Measurements from ENCODE around the gene ITGAL. TPM values are rescaled to one million over a fixed set of nuclear protein-coding genes. Genes with fewer than 3 reads are reported as not detected.

Gene ITGAL
- total and polyA plus RNA-seq, 2 of the 13 experiments (the other 11 are each of a cell fraction or from before 2014, with no cell fraction given) = 0.86 to 1.2 TPM

DNA sequence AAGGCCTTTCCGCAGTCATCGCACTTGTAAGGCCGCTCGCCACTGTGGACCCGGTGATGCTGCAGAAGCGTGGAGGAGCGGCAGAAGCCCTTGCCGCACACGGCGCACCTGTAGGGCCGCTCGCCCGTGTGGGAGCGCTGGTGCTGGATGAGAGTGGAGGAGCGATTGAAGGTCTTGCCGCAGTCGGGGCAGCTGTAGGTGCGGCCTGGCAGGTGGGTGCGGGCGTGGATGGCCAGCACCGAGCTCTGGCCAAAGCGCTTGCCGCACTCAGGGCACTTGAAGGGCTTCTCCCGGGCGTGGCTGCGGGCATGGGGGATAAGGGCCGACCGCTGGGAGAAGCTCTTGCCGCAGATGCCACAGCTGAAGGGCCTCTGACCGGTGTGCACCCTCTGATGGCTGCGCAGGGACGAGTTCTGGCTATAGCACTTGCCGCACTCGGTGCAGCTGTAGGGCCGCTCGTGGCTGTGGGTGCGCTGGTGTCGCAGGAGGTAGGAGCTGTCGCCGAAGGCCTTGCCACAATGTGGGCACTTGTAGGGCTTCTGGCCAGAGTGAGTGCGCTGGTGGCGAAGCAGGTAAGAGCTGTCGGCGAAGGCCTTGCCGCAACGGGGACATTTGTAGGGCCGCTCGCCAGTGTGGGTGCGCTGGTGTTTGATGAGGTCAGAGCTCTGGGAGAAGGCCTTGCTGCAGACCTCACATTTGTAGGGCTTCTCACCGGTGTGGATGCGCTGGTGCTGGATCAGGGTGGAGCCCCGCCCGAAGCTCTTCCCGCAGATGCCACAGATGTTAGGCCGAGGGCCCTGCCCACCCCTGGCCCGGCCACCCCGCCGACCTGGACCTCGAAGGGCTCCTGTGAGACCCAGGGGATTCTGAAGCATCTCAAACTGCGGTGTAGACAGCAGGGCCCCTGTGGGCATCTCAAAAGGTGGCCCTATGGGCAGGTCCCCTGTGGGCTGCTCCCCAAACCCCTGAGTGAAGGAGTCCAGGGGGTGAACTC is 52.3 kb downstream of the ITGAL start (continued):
- 0 out of 2 replicates have a peak, but pooled peaks have one; percentile 24 for TF ChIP-seq CHCHD3 (CRISPR knock-in tag; IDR thresholded peaks at IDR 0.05)
- TF ChIP-seq NPAS2 (CRISPR knock-in tag; IDR thresholded peaks at IDR 0.05; ENCODE audit: borderline replicate concordance) = no peak
- TF ChIP-seq SSRP1 (CRISPR knock-in tag; IDR thresholded peaks at IDR 0.05) = 0 out of 2 replicates have a peak, but pooled peaks have one; percentile 1
- TF ChIP-seq RBM39 (IDR thresholded peaks at IDR 0.05; ENCODE audit: low read depth, low read length, poor library complexity, severe bottlenecking) = peak; percentile 17
- TF ChIP-seq STAT5B (CRISPR knock-in tag; IDR thresholded peaks at IDR 0.05) = no peak
- TF ChIP-seq ETV5 (CRISPR knock-in tag; IDR thresholded peaks at IDR 0.05; ENCODE audit: borderline replicate concordance) = 0 out of 2 replicates have a peak, but pooled peaks have one; percentile 19
- TF ChIP-seq SKIL (CRISPR knock-in tag; IDR thresholded peaks at IDR 0.05; ENCODE audit: borderline replicate concordance) = no peak
- peak; percentile 42 for TF ChIP-seq POLR2G (IDR thresholded peaks at IDR 0.05; ENCODE audit: low read depth, low read length)
- TF ChIP-seq MAX (IDR thresholded peaks at IDR 0.05) = 0 out of 2 replicates have a peak, but pooled peaks have one; percentile 16
- TF ChIP-seq HNRNPL (IDR thresholded peaks at IDR 0.05; ENCODE audit: low read depth, low read length) = 0 out of 2 replicates have a peak, but pooled peaks have one; percentile 9
- no peak for TF ChIP-seq ZKSCAN8 (CRISPR knock-in tag; IDR thresholded peaks at IDR 0.05; ENCODE audit: borderline replicate concordance)
- TF ChIP-seq RBFOX2 (IDR thresholded peaks at IDR 0.05; ENCODE audit: low read depth, low read length) = peak; percentile 76
- TF ChIP-seq POLR2A (IDR thresholded peaks at IDR 0.05; ENCODE audit: insufficient read depth in 1 of 2, low read depth in 2 of 2, low read length in 2 of 2) = peak in 1 of 2 experiments; percentile 31; a peak in 1 of 4 replicates
- TF ChIP-seq NFIB (CRISPR knock-in tag; IDR thresholded peaks at IDR 0.05; ENCODE audit: borderline replicate concordance) = 0 out of 2 replicates have a peak, but pooled peaks have one; percentile 26
